ENCODE data around the gene SPC24.
A peak's percentile ranks its signal among the peaks of the same experiment; 100 is the strongest.
"Not testable (repeated sequence)": the region's sequence is repeated elsewhere in the genome, so short reads cannot be mapped to it uniquely, and the experiment has no call there.

The SPC24 gene

DNA sequence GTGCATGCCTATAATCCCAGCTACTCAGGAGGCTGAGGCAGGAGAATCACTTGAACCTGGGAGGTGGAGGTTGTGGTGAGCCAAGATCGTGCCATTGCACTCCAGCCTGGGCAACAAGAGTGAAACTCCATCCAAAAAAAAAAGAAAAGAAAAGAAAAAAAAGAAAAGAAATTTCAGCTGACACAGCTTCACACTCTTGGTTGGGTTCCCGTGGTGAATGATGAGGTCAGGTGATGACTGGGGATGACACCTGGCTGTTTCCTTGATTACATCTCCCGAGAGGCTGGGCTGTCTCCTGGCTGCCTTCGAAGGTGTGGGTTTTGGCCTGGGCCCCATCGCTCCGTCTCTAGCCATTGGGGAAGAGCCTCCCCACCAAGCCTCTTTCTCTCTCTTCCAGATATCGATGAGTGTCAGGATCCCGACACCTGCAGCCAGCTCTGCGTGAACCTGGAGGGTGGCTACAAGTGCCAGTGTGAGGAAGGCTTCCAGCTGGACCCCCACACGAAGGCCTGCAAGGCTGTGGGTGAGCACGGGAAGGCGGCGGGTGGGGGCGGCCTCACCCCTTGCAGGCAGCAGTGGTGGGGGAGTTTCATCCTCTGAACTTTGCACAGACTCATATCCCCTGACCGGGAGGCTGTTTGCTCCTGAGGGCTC lies 44.3 kb downstream of the SPC24 start:
- TF ChIP-seq, protein P1, sequence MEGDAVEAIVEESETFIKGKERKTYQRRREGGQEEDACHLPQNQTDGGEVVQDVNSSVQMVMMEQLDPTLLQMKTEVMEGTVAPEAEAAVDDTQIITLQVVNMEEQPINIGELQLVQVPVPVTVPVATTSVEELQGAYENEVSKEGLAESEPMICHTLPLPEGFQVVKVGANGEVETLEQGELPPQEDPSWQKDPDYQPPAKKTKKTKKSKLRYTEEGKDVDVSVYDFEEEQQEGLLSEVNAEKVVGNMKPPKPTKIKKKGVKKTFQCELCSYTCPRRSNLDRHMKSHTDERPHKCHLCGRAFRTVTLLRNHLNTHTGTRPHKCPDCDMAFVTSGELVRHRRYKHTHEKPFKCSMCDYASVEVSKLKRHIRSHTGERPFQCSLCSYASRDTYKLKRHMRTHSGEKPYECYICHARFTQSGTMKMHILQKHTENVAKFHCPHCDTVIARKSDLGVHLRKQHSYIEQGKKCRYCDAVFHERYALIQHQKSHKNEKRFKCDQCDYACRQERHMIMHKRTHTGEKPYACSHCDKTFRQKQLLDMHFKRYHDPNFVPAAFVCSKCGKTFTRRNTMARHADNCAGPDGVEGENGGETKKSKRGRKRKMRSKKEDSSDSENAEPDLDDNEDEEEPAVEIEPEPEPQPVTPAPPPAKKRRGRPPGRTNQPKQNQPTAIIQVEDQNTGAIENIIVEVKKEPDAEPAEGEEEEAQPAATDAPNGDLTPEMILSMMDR (IDR thresholded peaks at IDR 0.05; ENCODE audit: poor library complexity, severe bottlenecking), result no peak
- peak; percentile 10; the same call in 1 of the 3 replicates for ATAC-seq (ENCODE audit: low read depth)
- Histone ChIP-seq H3K4me1 (ENCODE audit: insufficient read depth, poor library complexity, severe bottlenecking) (no peaks in the 10 kb centered on the region), H3K9me3 (ENCODE audit: severe bottlenecking) (no peaks in the 10 kb centered on the region), H3K4me3 (ENCODE audit: severe bottlenecking) (no peak overlapping the region), H3K36me3 (ENCODE audit: low read depth) (peaks cover 100% of the 10 kb centered on the region), H3K27me3 (ENCODE audit: insufficient read depth, poor library complexity, severe bottlenecking) (no peaks in the 10 kb centered on the region), H3K27ac (ENCODE audit: poor library complexity, severe bottlenecking) (no peak overlapping the region)
- DNase-seq (ENCODE audit: low spot score), result no peak

DNA sequence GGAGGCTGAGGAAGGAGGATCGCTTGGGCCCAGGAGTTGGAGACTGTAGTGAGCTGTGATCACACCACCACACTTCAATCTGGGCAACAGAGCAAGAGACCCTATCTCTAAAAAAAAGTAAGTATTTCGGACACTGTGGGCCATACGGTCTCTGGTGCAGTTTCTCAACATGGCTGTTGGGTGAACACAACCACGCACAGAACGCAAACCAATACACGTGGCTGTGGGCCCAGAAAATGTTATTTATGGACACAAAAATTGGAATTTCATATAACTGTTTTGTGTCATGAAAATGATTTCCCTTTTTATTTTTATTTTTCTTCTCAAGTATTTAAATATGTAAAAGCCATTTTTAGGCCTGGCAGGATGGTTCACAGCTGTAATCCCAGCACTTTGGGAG lies 46.8 kb downstream of the SPC24 start:
- peaks cover 100% of the 10 kb centered on the region for H3K36me3 ChIP-seq (ENCODE audit: low read depth)
- H3K4me3 ChIP-seq (ENCODE audit: severe bottlenecking), result no peak overlapping the region
- H3K27ac ChIP-seq (ENCODE audit: poor library complexity, severe bottlenecking), result no peak overlapping the region
- TF ChIP-seq, protein P1 (IDR thresholded peaks at IDR 0.05; ENCODE audit: poor library complexity, severe bottlenecking), result no peak
- H3K4me1 ChIP-seq (ENCODE audit: insufficient read depth, poor library complexity, severe bottlenecking), result no peaks in the 10 kb centered on the region
- H3K27me3 ChIP-seq (ENCODE audit: insufficient read depth, poor library complexity, severe bottlenecking), result no peaks in the 10 kb centered on the region
- no peak for DNase-seq (ENCODE audit: low spot score)
- H3K9me3 ChIP-seq (ENCODE audit: severe bottlenecking), result no peaks in the 10 kb centered on the region
- ATAC-seq (ENCODE audit: low read depth), result no peak

DNA sequence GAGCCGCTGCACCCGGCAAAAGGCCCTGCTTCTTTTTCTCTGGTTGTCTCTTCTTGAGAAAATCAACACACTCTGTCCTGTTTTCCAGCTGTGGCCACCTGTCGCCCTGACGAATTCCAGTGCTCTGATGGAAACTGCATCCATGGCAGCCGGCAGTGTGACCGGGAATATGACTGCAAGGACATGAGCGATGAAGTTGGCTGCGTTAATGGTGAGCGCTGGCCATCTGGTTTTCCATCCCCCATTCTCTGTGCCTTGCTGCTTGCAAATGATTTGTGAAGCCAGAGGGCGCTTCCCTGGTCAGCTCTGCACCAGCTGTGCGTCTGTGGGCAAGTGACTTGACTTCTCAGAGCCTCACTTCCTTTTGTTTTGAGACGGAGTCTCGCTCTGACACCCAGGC lies 49.1 kb downstream of the SPC24 start:
- Histone ChIP-seq H3K36me3 (ENCODE audit: low read depth) (peaks cover 100% of the 10 kb centered on the region), H3K27ac (ENCODE audit: poor library complexity, severe bottlenecking) (no peak overlapping the region), H3K4me3 (ENCODE audit: severe bottlenecking) (no peak overlapping the region), H3K27me3 (ENCODE audit: insufficient read depth, poor library complexity, severe bottlenecking) (no peaks in the 10 kb centered on the region), H3K9me3 (ENCODE audit: severe bottlenecking) (no peaks in the 10 kb centered on the region), H3K4me1 (ENCODE audit: insufficient read depth, poor library complexity, severe bottlenecking) (no peaks in the 10 kb centered on the region)
- no peak for ATAC-seq (ENCODE audit: low read depth)
- TF ChIP-seq, protein P1 (IDR thresholded peaks at IDR 0.05; ENCODE audit: poor library complexity, severe bottlenecking), result no peak
- no peak for DNase-seq (ENCODE audit: low spot score)

DNA sequence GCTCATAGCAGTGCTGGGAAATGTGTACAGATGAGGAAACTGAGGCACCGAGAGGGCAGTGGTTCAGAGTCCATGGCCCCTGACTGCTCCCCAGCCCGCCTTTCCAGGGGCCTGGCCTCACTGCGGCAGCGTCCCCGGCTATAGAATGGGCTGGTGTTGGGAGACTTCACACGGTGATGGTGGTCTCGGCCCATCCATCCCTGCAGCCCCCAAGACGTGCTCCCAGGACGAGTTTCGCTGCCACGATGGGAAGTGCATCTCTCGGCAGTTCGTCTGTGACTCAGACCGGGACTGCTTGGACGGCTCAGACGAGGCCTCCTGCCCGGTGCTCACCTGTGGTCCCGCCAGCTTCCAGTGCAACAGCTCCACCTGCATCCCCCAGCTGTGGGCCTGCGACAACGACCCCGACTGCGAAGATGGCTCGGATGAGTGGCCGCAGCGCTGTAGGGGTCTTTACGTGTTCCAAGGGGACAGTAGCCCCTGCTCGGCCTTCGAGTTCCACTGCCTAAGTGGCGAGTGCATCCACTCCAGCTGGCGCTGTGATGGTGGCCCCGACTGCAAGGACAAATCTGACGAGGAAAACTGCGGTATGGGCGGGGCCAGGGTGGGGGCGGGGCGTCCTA lies 50.5 kb downstream of the SPC24 start:
- H3K36me3 ChIP-seq (ENCODE audit: low read depth), result peaks cover 100% of the 10 kb centered on the region
- no peaks in the 10 kb centered on the region for H3K4me1 ChIP-seq (ENCODE audit: insufficient read depth, poor library complexity, severe bottlenecking)

DNA sequence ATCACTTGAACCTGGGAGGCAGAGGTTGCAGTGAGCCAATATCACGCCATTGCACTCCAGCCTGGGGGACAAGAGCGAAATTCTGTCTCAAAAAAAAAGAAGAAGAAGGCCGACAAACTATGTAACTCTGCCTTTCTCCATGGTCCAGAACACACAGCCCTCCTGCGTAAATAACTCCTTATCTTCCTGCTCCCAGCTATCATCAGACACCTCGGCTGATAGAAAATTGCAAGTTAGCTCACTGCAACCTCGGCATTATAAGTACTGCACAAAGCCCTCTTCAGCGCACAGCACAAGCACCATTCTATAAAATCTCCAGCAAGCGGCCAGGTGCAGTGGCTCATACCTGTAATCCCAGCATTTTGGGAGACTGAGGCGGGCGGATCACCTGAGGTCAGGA lies 51.9 kb downstream of the SPC24 start:
- not testable (repeated sequence) for ATAC-seq (ENCODE audit: low read depth); H3K27ac ChIP-seq (ENCODE audit: poor library complexity, severe bottlenecking); H3K9me3 ChIP-seq (ENCODE audit: severe bottlenecking); H3K4me3 ChIP-seq (ENCODE audit: severe bottlenecking); DNase-seq (ENCODE audit: low spot score); H3K4me1 ChIP-seq (ENCODE audit: insufficient read depth, poor library complexity, severe bottlenecking); H3K27me3 ChIP-seq (ENCODE audit: insufficient read depth, poor library complexity, severe bottlenecking)
- H3K36me3 ChIP-seq (ENCODE audit: low read depth), result peaks cover 100% of the 10 kb centered on the region

More for the DNA sequence above, 50.5 kb downstream of the SPC24 start:
- DNase-seq (ENCODE audit: low spot score), result no peak
- Histone ChIP-seq H3K4me3 (ENCODE audit: severe bottlenecking) (no peak overlapping the region), H3K27ac (ENCODE audit: poor library complexity, severe bottlenecking) (no peak overlapping the region), H3K27me3 (ENCODE audit: insufficient read depth, poor library complexity, severe bottlenecking) (no peaks in the 10 kb centered on the region), H3K9me3 (ENCODE audit: severe bottlenecking) (no peaks in the 10 kb centered on the region)
- ATAC-seq (ENCODE audit: low read depth), result peak; percentile 13; the same call in 2 of the 3 replicates
- TF ChIP-seq, protein P1 (IDR thresholded peaks at IDR 0.05; ENCODE audit: poor library complexity, severe bottlenecking), result no peak

Measured in RWPE2 (cell line).